CD14-positive monocyte (primary cell): Measurements from ENCODE around the gene KCNJ13. TPM values are rescaled to one million over a fixed set of nuclear protein-coding genes. Genes with fewer than 3 reads are reported as not detected.

Experiments
- DNase-seq, 3 donors: peaks; one replicate each; pipeline ENCODE4 v3.0.0-alpha.2; 2011 to 2022
- H2AFZ ChIP-seq: 2 replicates; pipeline ENCODE4 v1.6.0; 2012; ENCODE audit warnings: mild to moderate bottlenecking, low read depth, low read length, inconsistent platforms; ENCODE audit not compliant: insufficient read depth, poor library complexity, severe bottlenecking
- H3K27ac ChIP-seq, 2 donors: 1 replicate in 1 of 2; 2 replicates in 1 of 2; pipeline ENCODE4 v1.5.1; 2012 to 2013; ENCODE audit warnings: low read length in 2 of 2, control low read depth in 1 of 2, inconsistent platforms in 1 of 2, low read depth in 1 of 2, mild to moderate bottlenecking in 1 of 2
- H3K27me3 ChIP-seq, 2 donors: one replicate each; pipeline versions ENCODE4 v1.6.0 to v1.6.1; 2011 to 2013; ENCODE audit warnings: low read length in 2 of 2; ENCODE audit not compliant: control insufficient read depth in 2 of 2, insufficient read depth in 2 of 2
- H3K36me3 ChIP-seq, 2 donors: replicated peaks in 1 of 2; 1 replicate in 1 of 2; 2 replicates in 1 of 2; pipeline versions ENCODE4 v1.5.1 to v1.6.1; 2012 to 2013; ENCODE audit warnings: low read length in 2 of 2, control low read depth in 1 of 2, inconsistent platforms in 1 of 2, mild to moderate bottlenecking in 1 of 2; ENCODE audit not compliant: insufficient read depth in 2 of 2, control insufficient read depth in 1 of 2
- H3K4me1 ChIP-seq, 2 donors: 1 replicate in 1 of 2; 2 replicates in 1 of 2; pipeline versions ENCODE4 v1.5.1 to v1.6.1; 2012 to 2013; ENCODE audit warnings: low read length in 2 of 2, control low read depth in 1 of 2, inconsistent platforms in 1 of 2, mild to moderate bottlenecking in 1 of 2, moderate library complexity in 1 of 2; ENCODE audit not compliant: insufficient read depth in 2 of 2, control insufficient read depth in 1 of 2
- H3K4me2 ChIP-seq: replicated peaks from 2 replicates; pipeline ENCODE3; 2012; ENCODE audit warnings: low read length, moderate library complexity, mild to moderate bottlenecking; ENCODE audit not compliant: poor library complexity, severe bottlenecking; ENCODE audit errors: extremely low read depth
- H3K4me3 ChIP-seq, 3 experiments: fragments of 200-600 bp in 1 of 3; sonication (generic) in 1 of 3; replicated peaks in 1 of 3; 1 replicate in 2 of 3; 2 replicates in 1 of 3; pipeline ENCODE4 v1.5.1; 2011 to 2013; ENCODE audit warnings: low read length in 3 of 3, mild to moderate bottlenecking in 3 of 3, control low read depth in 2 of 3, low read depth in 2 of 3, inconsistent platforms in 1 of 3, moderate library complexity in 1 of 3
- H3K79me2 ChIP-seq: 2 replicates; pipeline ENCODE4 v1.6.0; 2012; ENCODE audit warnings: mild to moderate bottlenecking, control low read depth, inconsistent platforms, low read length, moderate library complexity; ENCODE audit not compliant: insufficient read depth
- H3K9ac ChIP-seq: 2 replicates; pipeline ENCODE4 v1.6.0; 2017; ENCODE audit warnings: low read length, mild to moderate bottlenecking; ENCODE audit not compliant: insufficient read depth, poor library complexity, severe bottlenecking
- H3K9me3 ChIP-seq, 2 donors: replicated peaks in 1 of 2; 1 replicate in 1 of 2; 2 replicates in 1 of 2; pipeline versions ENCODE4 v1.5.1 to v1.6.1; 2012 to 2013; ENCODE audit warnings: low read length in 2 of 2, control low read depth in 1 of 2; ENCODE audit not compliant: control insufficient read depth in 1 of 2, insufficient read depth in 1 of 2
- H4K20me1 ChIP-seq: 2 replicates; pipeline ENCODE4 v1.6.0; 2012; ENCODE audit warnings: mild to moderate bottlenecking, low read length, control low read depth, moderate library complexity; ENCODE audit not compliant: insufficient read depth
- H3K27ac Mint-ChIP-seq, 7 donors: one replicate each; pipeline ENCODE4 v1.8.0; 2020; ENCODE audit warnings: mild to moderate bottlenecking in 7 of 7, mixed read lengths in 7 of 7, moderate library complexity in 6 of 7, inconsistent platforms in 2 of 7
- H3K27me3 Mint-ChIP-seq, 3 donors: one replicate each; pipeline ENCODE4 v1.8.0; 2021 to 2022; ENCODE audit warnings: low read depth in 3 of 3, mild to moderate bottlenecking in 3 of 3, mixed read lengths in 3 of 3, moderate library complexity in 3 of 3, inconsistent platforms in 1 of 3
- H3K36me3 Mint-ChIP-seq, 2 donors: one replicate each; pipeline ENCODE4 v1.8.0; 2020; ENCODE audit warnings: mixed read lengths in 2 of 2, inconsistent platforms in 1 of 2, mild to moderate bottlenecking in 1 of 2
- H3K4me1 Mint-ChIP-seq: one replicate; pipeline ENCODE4 v1.8.0; 2020; ENCODE audit warnings: mild to moderate bottlenecking, mixed read lengths
- H3K4me3 Mint-ChIP-seq, 2 donors: one replicate each; pipeline ENCODE4 v1.8.0; 2020; ENCODE audit warnings: mild to moderate bottlenecking in 2 of 2, mixed read lengths in 2 of 2, moderate library complexity in 1 of 2
- H3K9me3 Mint-ChIP-seq, 7 donors: one replicate each; pipeline ENCODE4 v1.8.0; 2020 to 2022; ENCODE audit warnings: mixed read lengths in 7 of 7, mild to moderate bottlenecking in 6 of 7, moderate library complexity in 6 of 7, inconsistent platforms in 2 of 7
- CTCF ChIP-seq: fragments of 200-600 bp; IDR thresholded peaks from one replicate; pipeline ENCODE4 v1.8.0; 2022; ENCODE audit warnings: antibody characterized with exemption, mild to moderate bottlenecking
- WGBS: methylation state at CpG from one replicate; pipeline ENCODE4 v1.1.5; 2013; ENCODE audit warnings: missing lambda C conversion rate; ENCODE audit not compliant: insufficient coverage; 5-methylcytosine and 5-hydroxymethylcytosine counted together
- intact Hi-C, 2 donors: fragments of 100-400 bp; cut with micrococcal nuclease; formaldehyde crosslinking; loops; one replicate each; pipeline versions ENCODE4 v1.15.0 to v1.15.1; 2023
- polyA plus RNA-seq, 3 donors: library from polyadenylated mRNA; depleted of rRNA in 1 of 3; unstranded in 2 of 3; stranded (reverse) in 1 of 3; fragments of 300-500 nt in 2 of 3; fragments of >200 nt in 1 of 3; fragmentation: Illumina TruSeq in 2 of 3; gene quantifications; 1 replicate in 2 of 3; 2 replicates in 1 of 3; pipeline ENCODE4 v1.2.3, GENCODE V29; 2012 to 2021

Gene KCNJ13
- polyA plus RNA-seq, 3 donors = not detected

- Histone ChIP-seq H3K27me3 (no peaks in the 10 kb centered on the region), H3K4me2 (no peak overlapping the region), H3K27ac (peak overlapping the region in 1 of 2 donors; percentile 7), H2AFZ (no peak overlapping the region), H3K4me1 (no peaks in the 10 kb centered on the region), H3K9ac (no peak overlapping the region), H3K36me3 (peaks cover 65 to 93% of the 10 kb centered on the region in 2 donors), H4K20me1 (peaks cover 75% of the 10 kb centered on the region), H3K4me3 (no peak overlapping the region), H3K79me2 (peaks cover 42% of the 10 kb centered on the region), H3K9me3 (no peaks in the 10 kb centered on the region)
- Mint-ChIP-seq H3K27me3 (no peaks in the 10 kb centered on the region), H3K36me3 (peaks cover 56 to 75% of the 10 kb centered on the region in 2 donors), H3K9me3 (no peaks in the 10 kb centered on the region), H3K4me1 (peaks cover 2% of the 10 kb centered on the region), H3K27ac (peak overlapping the region in 4 of 7 donors; percentile 48 to 75 (median 66)), H3K4me3 (no peak overlapping the region)
- no peak for DNase-seq
- TF ChIP-seq CTCF = no peak
- WGBS = 93% methylated on average over 2 of the region's 3 CpGs
- intact Hi-C loops = no loop called here
Observed at GRCh38 chr2:232728785-232729184, 47.6 kb downstream of the KCNJ13 start.

GRCh38 chr2:232723027-232723426 lies 53.3 kb downstream of the KCNJ13 start:
- intact Hi-C loops = no loop called here
- H4K20me1 ChIP-seq = peaks cover 79% of the 10 kb centered on the region
- Mint-ChIP-seq H3K36me3 (peaks cover 56 to 77% of the 10 kb centered on the region in 2 donors), H3K27ac (peak overlapping the region in 2 of 7 donors; percentile 28 to 40), H3K27me3 (no peaks in the 10 kb centered on the region), H3K9me3 (peaks cover 0 to 8% (median 3%) of the 10 kb centered on the region in 7 donors), H3K4me1 (peaks cover 12% of the 10 kb centered on the region), H3K4me3 (no peak overlapping the region)
- no CpG with 5 or more reads among the region's 1 CpG for WGBS
- H3K4me3 ChIP-seq = no peak overlapping the region
- H3K36me3 ChIP-seq = peaks cover 60 to 87% of the 10 kb centered on the region in 2 donors
- H3K27ac ChIP-seq = no peak overlapping the region
- peaks cover 73% of the 10 kb centered on the region for H3K79me2 ChIP-seq
- H3K4me1 ChIP-seq = no peaks in the 10 kb centered on the region
- H3K9me3 ChIP-seq = no peaks in the 10 kb centered on the region
- H3K4me2 ChIP-seq = no peak overlapping the region
- no peak overlapping the region for H2AFZ ChIP-seq
- no peaks in the 10 kb centered on the region for H3K27me3 ChIP-seq
- DNase-seq = no peak
- no peak for TF ChIP-seq CTCF
- no peak overlapping the region for H3K9ac ChIP-seq
